ENCODE results near the gene VPS37B.
"Not testable (repeated sequence)": the region's sequence is repeated elsewhere in the genome, so short reads cannot be mapped to it uniquely, and the experiment has no call there.

Gene VPS37B
- 25.5 to 34.7 reads per million in 2 experiments for total RNA-seq

GRCh38 chr12:122895704-122896636 is at the start of gene VPS37B:
TSS of gene VPS37B (minus strand) at chr12:122896124. CDS start at chr12:122896062, 62 bp downstream.
- DNase-seq (ENCODE audit: low read depth) = peak; percentile 85

- no peak for DNase-seq (ENCODE audit: low read depth)
These were observed 49.0 kb upstream of the VPS37B start for GRCh38 chr12:122944605-122945592.

- no peak for DNase-seq (ENCODE audit: low read depth)
These were observed 47.3 kb upstream of the VPS37B start for GRCh38 chr12:122943196-122943595.

GRCh38 chr12:122942637-122943036 is 46.7 kb upstream of the VPS37B start:
- no peak for DNase-seq (ENCODE audit: low read depth)

GRCh38 chr12:122941351-122941750 is 45.4 kb upstream of the VPS37B start:
- DNase-seq (ENCODE audit: low read depth) = not testable (repeated sequence)

- DNase-seq (ENCODE audit: low read depth) = no peak
These were observed 43.2 kb upstream of the VPS37B start for GRCh38 chr12:122939125-122939524.

- DNase-seq (ENCODE audit: low read depth) = no peak
These were observed 41.7 kb upstream of the VPS37B start for GRCh38 chr12:122937622-122938091.

GRCh38 chr12:122935318-122935717 is 39.4 kb upstream of the VPS37B start:
- no peak for DNase-seq (ENCODE audit: low read depth)

- no peak for DNase-seq (ENCODE audit: low read depth)
These were observed 38.8 kb upstream of the VPS37B start for GRCh38 chr12:122934722-122935121.

GRCh38 chr12:122932207-122932606 is 36.3 kb upstream of the VPS37B start:
- no peak for DNase-seq (ENCODE audit: low read depth)

- no peak for DNase-seq (ENCODE audit: low read depth)
These were observed 33.9 kb upstream of the VPS37B start for GRCh38 chr12:122929812-122930211.

GRCh38 chr12:122929148-122929538 is 33.2 kb upstream of the VPS37B start:
- no peak for DNase-seq (ENCODE audit: low read depth)

GRCh38 chr12:122928404-122929147 is 32.7 kb upstream of the VPS37B start:
- no peak for DNase-seq (ENCODE audit: low read depth)

GRCh38 chr12:122927756-122928403 is 32.0 kb upstream of the VPS37B start:
- DNase-seq (ENCODE audit: low read depth) = no peak

GRCh38 chr12:122921917-122922316 is 26.0 kb upstream of the VPS37B start:
- no peak for DNase-seq (ENCODE audit: low read depth)

GRCh38 chr12:122920687-122921086 is 24.8 kb upstream of the VPS37B start:
- no peak for DNase-seq (ENCODE audit: low read depth)

GRCh38 chr12:122918827-122919226 is 22.9 kb upstream of the VPS37B start:
- DNase-seq (ENCODE audit: low read depth) = no peak

- no peak for DNase-seq (ENCODE audit: low read depth)
These were observed 21.7 kb upstream of the VPS37B start for GRCh38 chr12:122917507-122918121.

GRCh38 chr12:122909442-122910288 is 13.7 kb upstream of the VPS37B start:
- no peak for DNase-seq (ENCODE audit: low read depth)

- DNase-seq (ENCODE audit: low read depth) = no peak
These were observed 13.0 kb upstream of the VPS37B start for GRCh38 chr12:122908915-122909314.

All from T follicular helper cell (primary cell).